HG02623 (cell line): ENCODE data around the gene ZC3H7A.
"Not testable (repeated sequence)": the region's sequence is repeated elsewhere in the genome, so short reads cannot be mapped to it uniquely, and the experiment has no call there.

Experiments used
- ATAC-seq: cut with Tn5 transposase; IDR thresholded peaks from one replicate; pipeline ENCODE4 v1.9.1; 2021; ENCODE audit warnings: moderate library complexity; ENCODE audit not compliant: unreplicated experiment

The ZC3H7A gene, protein sequence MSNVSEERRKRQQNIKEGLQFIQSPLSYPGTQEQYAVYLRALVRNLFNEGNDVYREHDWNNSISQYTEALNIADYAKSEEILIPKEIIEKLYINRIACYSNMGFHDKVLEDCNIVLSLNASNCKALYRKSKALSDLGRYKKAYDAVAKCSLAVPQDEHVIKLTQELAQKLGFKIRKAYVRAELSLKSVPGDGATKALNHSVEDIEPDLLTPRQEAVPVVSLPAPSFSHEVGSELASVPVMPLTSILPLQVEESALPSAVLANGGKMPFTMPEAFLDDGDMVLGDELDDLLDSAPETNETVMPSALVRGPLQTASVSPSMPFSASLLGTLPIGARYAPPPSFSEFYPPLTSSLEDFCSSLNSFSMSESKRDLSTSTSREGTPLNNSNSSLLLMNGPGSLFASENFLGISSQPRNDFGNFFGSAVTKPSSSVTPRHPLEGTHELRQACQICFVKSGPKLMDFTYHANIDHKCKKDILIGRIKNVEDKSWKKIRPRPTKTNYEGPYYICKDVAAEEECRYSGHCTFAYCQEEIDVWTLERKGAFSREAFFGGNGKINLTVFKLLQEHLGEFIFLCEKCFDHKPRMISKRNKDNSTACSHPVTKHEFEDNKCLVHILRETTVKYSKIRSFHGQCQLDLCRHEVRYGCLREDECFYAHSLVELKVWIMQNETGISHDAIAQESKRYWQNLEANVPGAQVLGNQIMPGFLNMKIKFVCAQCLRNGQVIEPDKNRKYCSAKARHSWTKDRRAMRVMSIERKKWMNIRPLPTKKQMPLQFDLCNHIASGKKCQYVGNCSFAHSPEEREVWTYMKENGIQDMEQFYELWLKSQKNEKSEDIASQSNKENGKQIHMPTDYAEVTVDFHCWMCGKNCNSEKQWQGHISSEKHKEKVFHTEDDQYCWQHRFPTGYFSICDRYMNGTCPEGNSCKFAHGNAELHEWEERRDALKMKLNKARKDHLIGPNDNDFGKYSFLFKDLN

DNA sequence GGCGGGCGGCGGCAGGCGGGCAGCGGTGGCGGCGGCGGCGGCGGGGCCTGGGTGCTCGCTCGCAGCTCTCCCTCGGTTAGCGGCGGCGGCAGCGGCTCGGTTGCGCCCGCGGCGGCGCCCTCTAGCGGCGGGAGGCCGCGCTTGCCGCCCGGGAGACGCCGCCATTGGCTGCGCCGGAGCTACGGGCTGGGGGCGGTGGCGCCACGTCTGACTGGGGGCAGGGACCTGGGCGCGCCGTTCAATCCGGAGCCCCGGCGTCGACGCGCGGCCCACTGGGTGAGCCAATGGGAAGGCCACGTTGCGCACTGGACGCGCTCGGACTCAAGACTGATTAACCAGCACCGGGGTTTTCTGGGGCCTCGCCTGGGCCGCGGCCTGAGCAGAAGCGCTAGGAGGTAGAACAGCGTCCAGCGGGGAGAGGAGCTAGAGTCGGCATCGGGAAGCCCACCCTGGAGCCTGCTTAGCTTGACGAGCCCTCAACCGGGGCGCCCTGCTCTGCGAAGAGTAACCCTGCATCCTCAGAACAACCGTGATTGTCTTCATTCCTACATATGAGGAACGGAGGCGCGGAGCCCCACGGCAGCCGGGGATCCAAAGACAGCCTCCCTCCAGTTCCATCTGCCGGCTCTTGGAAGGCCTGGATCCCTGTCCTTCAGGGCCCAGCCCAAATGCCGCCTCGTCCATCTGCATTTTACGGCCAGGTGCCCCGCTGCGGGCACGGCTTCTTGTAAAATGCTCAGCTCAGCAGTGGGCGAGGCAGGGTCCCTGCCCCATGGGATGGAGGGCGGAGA lies at the start of gene ZC3H7A:
Gene ZC3H7A (minus strand): TSS at position 93 of the 791 bp plus-strand sequence. CDS start 14,904 bp downstream, outside the sequence.
- peak; percentile 84 for ATAC-seq

DNA sequence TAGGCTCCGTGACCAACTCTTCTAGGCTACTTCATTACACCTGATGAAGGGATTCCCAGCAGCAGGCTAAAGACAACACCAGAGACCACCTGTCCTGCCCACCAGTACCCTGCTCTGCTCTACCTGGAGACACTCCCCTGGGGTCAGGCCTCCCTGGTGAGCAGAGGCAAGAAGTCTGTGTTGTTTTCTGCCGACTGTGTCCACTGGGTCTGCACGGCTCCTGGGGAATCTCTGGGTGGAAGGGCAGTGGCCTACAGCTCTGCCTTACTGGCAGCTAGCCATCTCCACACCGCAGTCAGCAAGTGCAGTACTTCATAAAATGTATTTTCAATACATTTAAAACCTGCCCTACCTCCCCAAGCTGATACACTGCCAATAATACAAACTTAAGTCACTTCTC lies 47.4 kb upstream of the ZC3H7A start:
- ATAC-seq, result no peak

DNA sequence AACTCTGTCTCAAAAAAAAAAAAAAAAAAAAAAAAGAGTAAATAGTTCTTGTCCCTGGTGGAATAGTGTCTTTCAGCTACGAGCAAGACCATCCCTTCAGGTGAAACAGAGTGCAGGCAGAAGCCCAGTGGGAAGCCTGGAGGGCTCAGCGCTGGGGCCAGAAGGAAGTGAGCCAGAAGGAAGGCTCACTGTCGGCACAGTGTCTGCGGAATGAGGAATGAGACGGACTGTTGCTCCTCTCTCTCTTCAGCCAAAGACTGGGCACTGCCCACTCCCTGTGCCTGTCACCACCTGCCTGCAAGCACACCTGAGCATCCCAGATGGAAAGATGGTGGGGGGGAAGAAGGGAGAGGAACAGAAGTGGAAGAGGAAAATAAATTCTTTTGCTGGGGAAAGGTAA lies 46.8 kb upstream of the ZC3H7A start:
- ATAC-seq, result no peak

DNA sequence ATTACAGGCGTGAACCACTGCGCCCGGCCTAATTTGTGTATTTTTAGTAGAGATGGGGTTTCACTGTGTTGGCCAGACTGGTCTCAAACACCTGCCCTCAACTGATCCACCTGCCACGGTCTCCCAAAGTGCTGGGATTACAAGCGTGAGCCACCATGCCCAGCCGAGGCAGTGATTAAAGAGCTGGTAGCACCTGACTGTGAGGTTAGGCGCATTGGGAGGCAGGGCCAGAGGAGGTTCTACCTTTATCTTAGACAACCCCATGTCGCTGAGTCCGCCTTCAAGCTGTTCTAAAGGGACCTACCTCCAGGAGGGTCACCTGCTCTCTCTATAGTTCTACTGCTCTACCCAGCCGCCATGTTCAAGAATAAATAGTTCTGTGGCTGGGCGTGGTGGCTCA lies 46.1 kb upstream of the ZC3H7A start:
- no peak for ATAC-seq

DNA sequence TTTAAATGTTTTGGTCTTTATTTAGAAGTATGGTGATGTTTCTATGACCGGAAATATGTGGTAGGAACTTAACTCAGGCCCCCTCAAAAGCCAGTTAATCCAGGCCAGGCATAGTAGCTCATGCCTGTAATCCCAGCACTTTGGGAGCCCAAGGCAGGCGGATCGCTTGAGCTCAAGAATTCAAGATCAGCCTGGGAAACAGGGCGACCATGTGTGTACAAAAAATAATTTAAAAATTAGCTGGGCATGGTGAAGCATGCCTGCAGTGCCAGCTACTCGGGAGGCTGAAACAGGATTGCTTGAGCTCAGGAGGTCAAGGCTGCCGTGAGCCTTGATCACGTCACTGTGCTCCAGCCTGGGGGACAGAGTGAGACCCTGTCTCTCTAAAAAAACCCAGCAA lies 44.0 kb upstream of the ZC3H7A start:
- no peak for ATAC-seq

DNA sequence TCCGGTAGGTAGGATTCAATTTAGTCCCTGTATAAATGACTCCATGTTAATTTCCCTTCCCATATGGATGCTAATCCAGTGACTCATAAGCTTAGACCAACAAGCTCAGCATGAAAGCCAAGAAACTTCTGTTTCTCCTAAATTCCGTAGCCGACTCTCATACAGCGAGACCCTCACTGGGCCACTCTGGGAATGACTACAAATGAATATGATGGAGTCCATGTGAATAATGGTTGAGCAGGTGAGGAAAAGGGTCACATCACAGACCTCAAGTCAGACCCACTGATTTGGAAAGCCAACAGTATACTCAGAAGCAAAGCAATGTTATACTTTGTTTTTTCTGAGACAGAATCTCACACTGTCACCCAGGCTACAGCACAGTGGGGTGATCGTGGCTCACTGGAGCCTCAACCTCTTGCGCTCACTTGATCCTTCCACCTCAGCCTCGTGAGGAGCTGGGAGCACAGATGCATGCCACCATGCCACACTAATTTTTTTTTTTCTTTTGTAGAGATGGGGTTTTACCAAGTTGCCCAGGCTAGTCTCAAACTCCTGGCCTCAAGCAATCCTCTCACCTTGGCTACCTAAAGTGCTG lies 39.7 kb upstream of the ZC3H7A start:
- no peak for ATAC-seq

DNA sequence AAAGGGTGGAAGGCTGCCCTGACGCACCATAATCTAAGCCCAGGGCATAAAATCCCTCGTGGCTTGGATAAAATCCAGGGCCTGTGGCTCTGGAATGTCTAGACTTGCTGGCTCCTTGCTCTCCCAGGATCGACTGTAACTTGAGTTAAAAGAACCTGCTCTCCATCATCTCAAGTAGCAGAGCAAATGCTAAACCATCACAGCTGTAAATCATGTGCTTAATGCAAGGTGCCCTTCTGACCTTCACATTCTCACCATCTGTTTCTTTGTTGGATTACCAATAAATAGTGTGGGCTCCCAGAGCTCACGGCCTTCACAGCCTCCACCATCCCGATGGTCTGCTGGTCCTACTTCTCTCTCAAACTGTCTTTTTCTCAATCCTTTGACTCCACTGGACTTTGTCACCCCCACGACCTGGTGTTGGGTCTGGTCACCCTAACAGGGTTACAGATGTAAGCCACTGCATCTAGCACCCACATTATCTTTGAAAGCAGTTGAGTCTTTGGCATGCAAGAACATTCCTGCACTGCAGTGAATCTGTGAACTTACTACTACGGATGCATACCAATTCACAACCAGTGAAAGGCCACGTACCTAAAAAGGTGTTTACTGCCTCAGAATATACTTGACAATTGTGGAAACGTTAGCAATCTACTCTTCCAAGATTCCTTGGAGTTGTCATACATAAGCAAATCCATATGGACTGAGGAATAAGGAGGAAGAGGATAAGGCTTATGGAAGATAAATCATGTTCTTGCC lies 39.0 kb upstream of the ZC3H7A start:
- no peak for ATAC-seq

DNA sequence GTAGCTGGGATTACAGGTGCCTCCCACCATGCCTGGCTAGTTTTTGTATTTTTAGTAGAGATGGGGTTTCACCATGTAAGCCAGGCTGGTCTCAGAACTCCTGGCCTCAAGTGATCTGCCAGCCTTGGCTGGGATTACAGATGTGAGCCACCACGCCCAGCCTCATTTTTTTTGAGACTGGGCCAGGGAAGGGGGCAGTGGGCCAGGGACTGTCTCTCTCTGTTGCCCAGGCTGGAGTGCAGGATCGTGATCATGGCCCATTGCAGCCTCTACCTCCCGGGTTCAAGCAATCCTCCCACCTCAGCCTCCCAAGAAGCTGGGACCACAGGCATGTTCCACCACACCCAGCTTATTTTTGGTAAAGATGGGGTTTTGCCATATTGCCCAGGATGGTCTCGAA lies 38.3 kb upstream of the ZC3H7A start:
- ATAC-seq, result no peak

DNA sequence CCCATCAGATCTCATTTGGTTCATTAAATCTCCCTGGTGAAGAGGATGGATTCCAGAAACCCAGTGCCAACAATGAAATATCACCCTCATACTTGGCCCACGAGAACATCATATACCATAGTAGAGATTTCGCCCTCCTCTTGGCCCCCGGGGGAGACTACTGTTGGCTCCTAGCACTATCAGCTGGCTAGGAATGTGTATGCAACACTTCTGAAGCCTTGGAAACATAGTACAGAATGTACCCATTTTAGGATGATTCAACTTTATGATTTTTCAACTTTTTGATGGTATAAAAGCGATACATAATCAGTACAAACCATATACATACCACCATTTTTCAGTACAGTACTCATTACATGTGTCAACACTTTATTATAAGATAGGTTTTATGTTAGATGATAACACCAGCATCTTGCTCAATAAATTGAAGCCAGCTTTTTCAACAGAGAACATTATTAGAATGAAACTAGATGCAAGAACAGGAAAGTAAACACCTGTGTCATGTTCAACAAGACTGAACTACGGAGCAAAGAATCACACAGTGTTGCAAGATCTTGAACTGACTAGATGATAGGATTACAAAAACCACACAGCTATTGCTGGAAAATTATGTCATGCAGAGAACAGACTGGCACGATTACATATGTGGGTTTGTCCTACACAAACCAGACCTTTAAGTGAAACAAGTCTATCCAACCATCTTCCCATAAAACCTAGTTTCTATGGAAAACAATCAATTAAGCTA lies 37.1 kb upstream of the ZC3H7A start:
- no peak for ATAC-seq

DNA sequence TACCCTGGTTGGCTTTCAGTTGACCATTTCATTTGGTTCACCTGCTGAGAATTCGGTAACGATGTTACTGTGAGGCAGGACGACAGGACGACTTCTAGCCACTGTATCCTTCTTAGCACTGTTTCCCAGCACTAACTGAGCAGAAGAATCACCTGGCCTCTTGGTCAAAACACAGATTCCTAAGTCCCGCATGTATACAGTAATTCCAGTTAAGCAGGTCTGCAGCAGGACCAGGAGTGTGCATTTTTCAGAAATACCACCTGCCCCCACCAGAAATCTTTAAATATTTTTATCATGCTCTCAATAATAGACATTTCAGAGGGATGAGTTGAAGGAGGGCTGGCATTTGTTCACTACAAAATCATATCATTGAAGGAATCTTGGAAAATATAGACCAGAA lies 31.6 kb upstream of the ZC3H7A start:
- no peak for ATAC-seq

DNA sequence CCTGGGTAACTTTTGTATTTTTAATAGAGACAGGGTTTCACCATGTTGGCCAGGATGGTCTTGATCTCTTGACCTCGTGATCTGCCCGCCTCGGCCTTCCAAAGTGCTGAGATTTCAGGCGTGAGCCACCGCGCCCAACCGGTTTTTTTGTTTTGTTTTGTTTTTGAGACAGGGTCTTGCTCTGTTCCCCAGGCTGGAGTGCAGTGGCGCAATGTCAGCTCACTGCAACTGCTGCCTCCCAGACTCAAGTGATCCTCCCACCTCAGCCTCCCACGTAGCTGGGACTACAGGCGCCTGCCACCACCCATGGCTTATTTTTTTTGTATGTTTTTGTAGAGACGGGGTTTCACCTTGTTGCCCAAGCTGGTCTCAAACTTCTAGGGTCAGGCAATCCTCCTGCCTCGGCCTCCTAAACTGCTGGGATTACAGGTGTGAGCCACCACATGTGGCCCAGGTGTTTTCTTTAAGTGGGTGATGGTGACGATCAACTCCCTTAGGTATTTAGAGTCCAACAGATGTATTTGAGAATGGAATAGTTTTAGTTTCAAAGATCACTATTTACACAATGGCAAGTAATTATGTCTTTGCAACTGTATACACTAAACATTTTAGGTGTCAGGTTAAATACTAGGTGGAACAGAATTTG lies 28.6 kb upstream of the ZC3H7A start:
- ATAC-seq, result not testable (repeated sequence)

DNA sequence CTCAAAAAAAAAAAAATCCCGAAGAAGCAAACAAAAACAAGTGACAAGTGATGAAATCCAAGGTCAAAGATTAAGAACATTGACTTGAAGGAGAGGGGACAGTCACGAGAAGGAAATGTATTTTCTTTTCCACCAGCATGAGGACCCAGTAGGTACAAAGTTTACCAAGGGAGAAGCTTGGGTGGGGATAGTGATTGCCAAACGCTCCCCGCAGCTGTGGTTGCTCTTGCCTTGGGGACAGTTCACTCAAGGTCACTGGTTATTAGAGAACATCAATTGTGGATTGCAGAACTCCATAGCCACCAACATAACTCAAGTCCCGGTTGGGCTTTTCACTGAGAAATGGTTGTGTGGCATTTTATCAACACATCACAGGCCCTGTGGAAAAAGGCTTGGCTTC lies 27.3 kb upstream of the ZC3H7A start:
- ATAC-seq, result no peak

DNA sequence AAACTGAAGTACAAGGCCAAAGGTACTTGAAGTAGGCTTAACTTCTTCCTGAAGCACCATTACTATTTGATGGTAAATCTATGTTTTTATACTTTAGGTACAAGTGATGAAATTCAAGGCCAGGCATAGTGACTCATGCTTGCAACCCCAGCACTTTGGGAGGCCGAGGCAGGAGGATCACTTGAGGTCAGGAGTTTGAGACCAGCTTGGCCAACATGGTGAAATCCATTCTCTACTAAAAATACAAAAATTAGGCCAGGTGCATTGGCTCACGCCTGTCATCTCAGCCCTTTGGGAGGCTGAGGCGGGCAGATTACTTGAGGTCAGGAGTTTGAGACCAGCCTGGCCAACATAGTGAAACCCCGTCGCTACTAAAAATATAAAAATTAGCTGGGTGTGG lies 26.6 kb upstream of the ZC3H7A start:
- not testable (repeated sequence) for ATAC-seq

DNA sequence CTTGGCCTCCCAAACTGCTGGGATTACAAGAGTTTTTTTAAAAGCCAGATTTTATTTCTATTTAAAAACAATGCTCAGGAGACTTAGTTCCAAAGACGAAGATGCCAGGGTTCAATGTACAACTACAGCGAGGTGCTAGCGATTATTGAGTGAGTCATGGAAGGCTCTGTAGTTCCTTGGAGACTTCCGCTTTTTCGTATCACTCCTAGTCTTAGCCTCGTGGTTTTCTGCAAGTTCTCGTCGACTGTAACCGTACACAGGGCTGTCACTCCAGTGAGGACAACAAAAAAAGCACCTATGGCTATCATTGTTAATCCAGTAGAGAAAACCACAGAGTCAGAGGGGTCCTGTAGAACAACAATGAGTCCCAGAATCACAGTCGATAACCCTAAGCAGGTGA lies 22.7 kb upstream of the ZC3H7A start:
- ATAC-seq, result no peak

DNA sequence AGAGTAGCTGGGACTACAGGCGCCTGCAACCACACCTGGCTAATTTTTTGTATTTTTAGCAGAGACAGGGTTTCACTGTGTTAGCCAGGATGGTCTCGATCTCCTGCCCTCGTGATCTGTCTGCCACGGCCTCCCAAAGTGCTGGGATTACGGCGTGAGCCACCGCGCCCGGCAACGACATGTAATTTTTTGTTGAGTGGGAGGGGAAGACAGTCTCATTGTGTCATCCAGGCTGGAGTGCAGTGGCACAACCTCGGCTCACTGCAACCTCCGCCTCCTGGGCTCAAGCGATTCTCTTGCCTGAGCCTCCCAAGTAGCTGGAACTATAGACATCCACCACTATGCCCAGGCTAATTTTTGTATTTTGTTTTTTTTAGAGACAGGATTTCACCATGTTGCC lies 21.9 kb upstream of the ZC3H7A start:
- ATAC-seq, result not testable (repeated sequence)

DNA sequence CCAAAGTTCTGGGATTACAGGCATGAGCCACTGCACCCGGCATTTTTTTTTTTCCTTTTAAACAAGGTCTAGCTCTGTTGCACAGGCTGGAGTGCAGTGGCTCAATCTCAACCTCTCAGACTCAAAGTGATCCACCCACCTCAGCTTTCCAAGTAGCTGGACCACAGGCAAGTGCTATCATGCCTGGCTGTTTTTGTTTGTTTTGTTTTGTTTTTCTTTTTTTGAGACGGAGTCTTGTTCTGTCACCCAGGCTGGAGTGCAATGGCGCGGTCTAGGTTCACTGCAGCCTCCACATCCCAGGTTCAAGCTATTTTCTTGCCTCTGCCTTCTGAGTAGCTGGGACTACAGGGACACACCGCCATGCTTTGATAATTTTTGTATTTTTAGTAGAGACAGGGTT lies 19.1 kb upstream of the ZC3H7A start:
- no peak for ATAC-seq

DNA sequence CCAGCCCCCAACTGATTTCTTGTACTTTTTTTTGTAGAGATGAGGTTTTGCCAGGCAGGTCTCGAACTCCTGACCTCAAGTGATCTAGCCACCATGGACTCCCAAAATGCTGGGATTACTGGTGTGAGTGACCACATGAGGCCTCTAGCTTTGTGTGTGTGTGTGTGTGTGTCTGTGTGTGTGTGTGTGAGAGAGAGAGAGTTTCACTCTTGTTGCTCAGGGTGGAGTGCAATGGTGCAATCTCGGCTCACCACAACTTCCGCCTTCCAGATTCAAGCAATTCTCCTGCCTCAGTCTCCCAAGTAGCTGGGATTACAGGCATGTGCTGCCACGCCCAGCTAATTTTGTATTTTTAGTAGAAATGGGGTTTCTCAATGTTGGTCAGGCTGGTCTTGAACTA lies 17.7 kb upstream of the ZC3H7A start:
- ATAC-seq, result not testable (repeated sequence)

DNA sequence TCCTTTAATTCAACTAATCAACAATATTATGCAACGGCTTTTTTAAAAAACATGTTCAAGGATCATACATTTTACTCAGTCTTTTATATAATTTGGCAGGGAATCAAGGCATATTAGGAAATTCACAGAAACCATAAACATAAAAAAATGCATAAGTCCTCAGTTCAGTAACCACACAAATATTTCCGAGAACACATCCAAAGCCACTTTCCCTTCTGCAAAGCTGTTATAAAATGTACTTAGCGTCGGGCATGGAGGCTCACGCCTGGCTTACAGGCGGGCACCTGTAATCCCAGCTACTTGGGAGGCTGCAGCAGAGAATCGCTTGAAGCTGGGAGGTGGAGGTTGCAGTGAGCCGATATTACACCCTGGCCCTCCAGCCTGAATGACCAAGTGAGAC lies 9.7 kb upstream of the ZC3H7A start:
- no peak for ATAC-seq

DNA sequence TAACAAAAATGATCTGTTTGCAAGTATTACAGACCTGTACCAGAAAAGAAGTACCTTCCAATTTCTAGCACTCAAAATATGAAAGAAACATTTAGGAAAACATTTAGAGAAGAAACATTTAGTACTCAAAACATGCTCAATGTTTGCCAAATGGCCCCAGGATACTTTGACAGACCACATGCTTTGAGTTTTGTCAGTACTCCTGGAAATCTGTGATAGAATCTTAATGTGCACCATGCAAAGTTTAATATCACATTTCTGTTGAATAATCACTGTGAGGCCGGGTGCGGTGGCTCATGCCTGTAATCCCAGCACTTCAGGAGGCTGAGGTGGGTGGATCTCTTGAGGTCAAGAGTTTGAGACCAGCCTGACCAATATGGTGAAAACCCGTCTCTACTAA lies 8.5 kb upstream of the ZC3H7A start:
- no peak for ATAC-seq
